K562 treated with DMSO at 1 percent for 24 hours (cell line): ENCODE measurements around the gene OR52N1. TPM values are rescaled to one million over a fixed set of nuclear protein-coding genes. Genes with fewer than 3 reads are reported as not detected.

ENCODE experiments used
- total RNA-seq: library from RNA; unstranded; fragments of 300-600 nt; gene quantifications from 2 replicates; pipeline ENCODE4 v1.2.3, GENCODE V29; 2022; ENCODE audit warnings: low read depth; ENCODE audit not compliant: insufficient read depth

The OR52N1 gene
- total RNA-seq, result not detected in 2 replicates

GRCh38 chr11:5791165-5791564, at the start of gene OR52N1:
Gene OR52N1, minus strand, starts transcription at chr11:5791265. Its CDS starts 2,449 bp downstream, at chr11:5788816.

GRCh38 chr11:5808500-5809121, 17.5 kb upstream of the OR52N1 start, which contains the start of gene OR52N2:
Gene OR52N2, plus strand, starts transcription at chr11:5808924. Its CDS starts 11,412 bp downstream, at chr11:5820336.

GRCh38 chr11:5783255-5783654, 7.8 kb downstream of the OR52N1 start, which contains the start of gene OR52N5:
Gene OR52N5, minus strand, starts transcription at chr11:5783355. Its CDS starts 4,721 bp downstream, at chr11:5778634.

GRCh38 chr11:5753943-5754342, 37.1 kb downstream of the OR52N1 start, which contains the start of gene OR52N4:
Gene OR52N4, plus strand, starts transcription at chr11:5754243. Its CDS starts 498 bp downstream, at chr11:5754741.

Other genes with a start within 250 kb of the OR52N1 start
- not detected in 2 replicates for gene OR52H1, start 242.7 kb downstream of the OR52N1 start, total RNA-seq
- gene OR52B6, start 210.4 kb downstream of the OR52N1 start, total RNA-seq, result not detected in 2 replicates
- gene TRIM6, start 194.6 kb downstream of the OR52N1 start, total RNA-seq, result 19.3 and 20.1 TPM in 2 replicates
- gene TRIM34, start 166.3 kb downstream of the OR52N1 start, total RNA-seq, result 2.4 and 4.2 TPM in 2 replicates
- gene TRIM5, start 106.2 kb downstream of the OR52N1 start, total RNA-seq, result 15.5 and 20.6 TPM in 2 replicates
- 2.5 and 2.7 TPM in 2 replicates for gene TRIM22, start 101.5 kb downstream of the OR52N1 start, total RNA-seq
- not detected in 2 replicates for gene OR56B1, start 54.8 kb downstream of the OR52N1 start, total RNA-seq
- not detected in 2 replicates for gene OR52N4, start 37.0 kb downstream of the OR52N1 start, total RNA-seq
- gene OR52N5, start 7.9 kb downstream of the OR52N1 start, total RNA-seq, result not detected in 2 replicates
- gene OR52N2, start 17.7 kb upstream of the OR52N1 start, total RNA-seq, result not detected in 2 replicates
- not detected in 2 replicates for gene OR52E6, start 50.6 kb upstream of the OR52N1 start, total RNA-seq
- not detected in 2 replicates for gene OR52E8, start 66.4 kb upstream of the OR52N1 start, total RNA-seq
- not detected in 2 replicates for gene OR52E4, start 89.4 kb upstream of the OR52N1 start, total RNA-seq
- not detected in 2 replicates for gene OR52E5, start 101.9 kb upstream of the OR52N1 start, total RNA-seq
- gene OR56A3, start 151.0 kb upstream of the OR52N1 start, total RNA-seq, result not detected in 2 replicates
- not detected in 2 replicates for gene OR56A5, start 177.2 kb upstream of the OR52N1 start, total RNA-seq
- not detected in 2 replicates for gene OR52L1, start 195.7 kb upstream of the OR52N1 start, total RNA-seq
- not detected in 2 replicates for gene OR56A4, start 215.7 kb upstream of the OR52N1 start, total RNA-seq
- gene OR56A1, start 239.5 kb upstream of the OR52N1 start, total RNA-seq, result not detected in 2 replicates